ENCODE data around the gene NKX1-1. TPM values are rescaled to one million over a fixed set of nuclear protein-coding genes. Genes with fewer than 3 reads are reported as not detected.

Gene NKX1-1
- total and polyA plus RNA-seq, 2 of the 8 experiments (the other 6 are each of a cell fraction or from before 2014, with no cell fraction given) = not detected

DNA sequence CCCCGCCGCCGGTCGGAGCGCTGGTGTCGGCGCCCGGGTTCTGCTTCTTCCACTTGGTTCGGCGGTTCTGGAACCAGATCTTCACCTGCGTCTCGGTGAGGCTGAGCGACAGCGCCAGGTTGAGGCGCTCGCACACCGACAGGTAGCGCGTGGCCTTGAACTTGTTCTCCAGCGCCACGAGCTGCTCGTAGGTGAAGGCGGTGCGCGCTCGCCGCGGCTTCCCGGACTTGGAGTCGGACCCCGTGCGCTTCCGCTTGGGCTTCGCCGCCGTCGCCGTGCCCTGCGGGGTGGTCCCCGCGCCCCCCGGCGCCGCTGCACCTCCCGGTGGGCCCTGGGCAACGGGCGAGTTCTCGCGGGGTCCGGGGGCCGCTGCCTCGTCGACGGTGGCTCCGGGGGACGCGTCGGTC, 3.1 kb downstream of the NKX1-1 start:
- ChIA-PET CTCF (ENCODE audit: partially characterized antibody) (no interaction called here), POLR2A (ENCODE audit: partially characterized antibody) (no interaction called here)
- DNase-seq (ENCODE audit: low read depth in 1 of 2, low spot score in 2 of 2) (no peak), FAIRE-seq (no peak)
- Histone ChIP-seq H2BK12ac (ENCODE audit: low read depth, low read length) (no peak overlapping the region), H3K9me3 (ENCODE audit: insufficient read depth in 2 of 2, low read depth in 1 of 2, low read length in 1 of 2) (peaks cover 6 to 12% of the 10 kb centered on the region in 2 experiments), H3K18ac (ENCODE audit: extremely low read depth, low read length) (no peak overlapping the region), H3K56ac (replicated peaks; ENCODE audit: insufficient read length, low read depth, low read length) (no peak overlapping the region), H2BK5ac (ENCODE audit: low read depth, low read length) (no peak overlapping the region), H4K91ac (replicated peaks; ENCODE audit: insufficient read length, low read length) (no peak overlapping the region), H3K23ac (ENCODE audit: insufficient read length) (no peak overlapping the region), H3K27ac (ENCODE audit: low read depth, low read length) (no peak overlapping the region), H3K36me3 (ENCODE audit: control insufficient read depth in 2 of 4, insufficient read depth in 4 of 4, low read length in 3 of 4) (peaks cover 0 to 31% (median 0%) of the 10 kb centered on the region in 4 experiments; a peak in 1 of 8 replicates), H3K4me3 (ENCODE audit: extremely low read depth in 1 of 4, insufficient read depth in 2 of 4, low read depth in 3 of 4, low read length in 4 of 4) (peak overlapping the region in 2 of 4 experiments; percentile 10 to 37; a peak in 4 of 8 replicates), H3K14ac (ENCODE audit: insufficient read length) (no peak overlapping the region), H3K27me3 (replicated peaks in 1 of 4; ENCODE audit: control insufficient read depth in 3 of 4, extremely low read depth in 1 of 4, insufficient read depth in 3 of 4, low read length in 3 of 4) (peaks cover 75 to 82% (median 80%) of the 10 kb centered on the region in 4 experiments), H2BK120ac (replicated peaks; ENCODE audit: low read depth, low read length) (no peak overlapping the region), H3K4ac (replicated peaks; ENCODE audit: insufficient read length, low read depth, low read length) (no peak overlapping the region), H3K79me2 (ENCODE audit: control insufficient read depth in 1 of 2, insufficient read depth in 2 of 2, low read length in 2 of 2) (no peaks in the 10 kb centered on the region), H3K9ac (replicated peaks in 1 of 4; ENCODE audit: extremely low read depth in 1 of 4, low read depth in 3 of 4, low read length in 3 of 4) (no peak overlapping the region), H3K23me2 (ENCODE audit: low read depth, low read length) (peaks cover 2% of the 10 kb centered on the region; the same call in 1 of the 2 replicates), H2AK5ac (ENCODE audit: low read depth, low read length) (no peak overlapping the region), H3K79me1 (ENCODE audit: low read depth, low read length) (no peaks in the 10 kb centered on the region), H2BK20ac (ENCODE audit: low read length) (no peak overlapping the region), H2AFZ (ENCODE audit: low read length) (no peak overlapping the region), H4K8ac (ENCODE audit: extremely low read depth, insufficient read depth, low read length) (peak overlapping the region; percentile 46; the same call in 1 of the 2 replicates), H2BK15ac (ENCODE audit: low read length) (no peak overlapping the region), H3K4me1 (replicated peaks in 1 of 4; ENCODE audit: control insufficient read depth in 3 of 4, insufficient read depth in 4 of 4, low read length in 3 of 4) (peaks cover 0 to 30% (median 7%) of the 10 kb centered on the region in 4 experiments; a peak in 5 of 7 replicates), H3K4me2 (ENCODE audit: insufficient read depth in 1 of 2, low read depth in 2 of 2, low read length in 2 of 2) (peak overlapping the region; percentile 22 to 61; a peak in 3 of 4 replicates), H4K20me1 (replicated peaks in 1 of 2; ENCODE audit: control insufficient read depth in 1 of 2, insufficient read depth in 2 of 2, low read length in 2 of 2) (peaks cover under 1 to 14% of the 10 kb centered on the region in 2 experiments), H4K5ac (ENCODE audit: insufficient read length, low read depth, low read length) (no peak overlapping the region)
- 56% methylated on average over 27 of the region's 58 CpGs; no CpG with 5 or more reads in 1 of the 2 experiments for WGBS, 2 experiments (ENCODE audit: extremely low coverage in 1 of 2, insufficient coverage in 1 of 2, insufficient read length in 1 of 2, insufficient replicate concordance in 2 of 2, low coverage in 1 of 2, low lambda C conversion rate in 2 of 2, missing lambda C conversion rate in 1 of 2)
- TF ChIP-seq EZH2 (IDR thresholded peaks at IDR 0.05; ENCODE audit: low read depth, low read length, severe bottlenecking) (peak; percentile 86), SUZ12 (IDR thresholded peaks at IDR 0.05; ENCODE audit: low read length) (peak; percentile 81)
- TF ChIP-seq, protein P1, sequence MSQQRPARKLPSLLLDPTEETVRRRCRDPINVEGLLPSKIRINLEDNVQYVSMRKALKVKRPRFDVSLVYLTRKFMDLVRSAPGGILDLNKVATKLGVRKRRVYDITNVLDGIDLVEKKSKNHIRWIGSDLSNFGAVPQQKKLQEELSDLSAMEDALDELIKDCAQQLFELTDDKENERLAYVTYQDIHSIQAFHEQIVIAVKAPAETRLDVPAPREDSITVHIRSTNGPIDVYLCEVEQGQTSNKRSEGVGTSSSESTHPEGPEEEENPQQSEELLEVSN (IDR thresholded peaks at IDR 0.05) = no peak

All from H1 (cell line).